ENCODE measurements around the gene PPP2R2B.

PPP2R2B gene

GRCh38 chr5:146889169-146889568, 10.6 kb upstream of the PPP2R2B start:
- H3K9ac ChIP-seq (ENCODE audit: low read length in 5 of 5), result no peak overlapping the region
- H3K36me3 ChIP-seq (ENCODE audit: control insufficient read depth in 5 of 5, insufficient read depth in 5 of 5, low read length in 5 of 5), result no peaks in the 10 kb centered on the region
- H3K4me1 ChIP-seq (ENCODE audit: control insufficient read depth in 5 of 5, insufficient read depth in 5 of 5, low read length in 5 of 5), result no peaks in the 10 kb centered on the region
- H3K9me3 ChIP-seq (ENCODE audit: control insufficient read depth in 5 of 5, low read length in 5 of 5), result no peaks in the 10 kb centered on the region
- H3K27ac ChIP-seq (ENCODE audit: low read depth, low read length), result no peak overlapping the region
- no peaks in the 10 kb centered on the region for H3K27me3 ChIP-seq (ENCODE audit: control insufficient read depth in 5 of 5, insufficient read depth in 4 of 5, low read length in 5 of 5)
- no peak overlapping the region for H3K4me3 ChIP-seq (ENCODE audit: low read depth in 1 of 5, low read length in 5 of 5)

DNA sequence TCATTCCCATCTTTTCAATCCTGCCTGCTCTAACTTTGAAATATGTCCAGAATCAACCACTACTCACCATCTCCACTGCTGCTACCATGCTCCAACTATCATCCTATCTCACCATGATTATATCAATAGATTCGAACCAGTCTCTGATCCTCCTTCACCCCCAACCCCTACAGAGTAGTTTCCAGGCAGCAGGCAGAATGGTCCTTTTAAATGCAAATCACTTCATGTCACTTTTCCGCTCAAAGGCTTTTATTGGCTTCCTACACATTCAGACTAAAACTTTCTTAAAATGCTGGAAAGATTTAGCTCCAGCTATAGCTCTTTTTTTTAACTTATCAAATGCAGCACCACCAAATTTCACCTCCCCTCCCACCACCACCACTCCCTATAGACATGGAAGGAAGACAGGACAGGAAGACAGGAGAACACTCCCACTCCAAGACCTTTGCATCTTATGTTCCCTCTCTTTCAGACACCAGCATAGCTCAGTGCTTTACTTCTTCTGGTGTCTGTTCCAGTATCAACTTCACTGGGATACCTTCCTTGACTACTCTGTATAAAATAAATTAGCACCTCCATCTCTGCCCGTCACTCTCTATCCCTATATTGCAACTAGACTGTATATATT, 9.9 kb upstream of the PPP2R2B start:
- H3K4me3 ChIP-seq (ENCODE audit: low read depth in 1 of 5, low read length in 5 of 5), result no peak overlapping the region
- no peak overlapping the region for H3K27ac ChIP-seq (ENCODE audit: low read depth, low read length)
- no peaks in the 10 kb centered on the region for H3K36me3 ChIP-seq (ENCODE audit: control insufficient read depth in 5 of 5, insufficient read depth in 5 of 5, low read length in 5 of 5)
- H3K9me3 ChIP-seq (ENCODE audit: control insufficient read depth in 5 of 5, low read length in 5 of 5), result no peaks in the 10 kb centered on the region
- no peak overlapping the region for H3K9ac ChIP-seq (ENCODE audit: low read length in 5 of 5)
- no peaks in the 10 kb centered on the region for H3K4me1 ChIP-seq (ENCODE audit: control insufficient read depth in 5 of 5, insufficient read depth in 5 of 5, low read length in 5 of 5)
- no peaks in the 10 kb centered on the region for H3K27me3 ChIP-seq (ENCODE audit: control insufficient read depth in 5 of 5, insufficient read depth in 4 of 5, low read length in 5 of 5)

DNA sequence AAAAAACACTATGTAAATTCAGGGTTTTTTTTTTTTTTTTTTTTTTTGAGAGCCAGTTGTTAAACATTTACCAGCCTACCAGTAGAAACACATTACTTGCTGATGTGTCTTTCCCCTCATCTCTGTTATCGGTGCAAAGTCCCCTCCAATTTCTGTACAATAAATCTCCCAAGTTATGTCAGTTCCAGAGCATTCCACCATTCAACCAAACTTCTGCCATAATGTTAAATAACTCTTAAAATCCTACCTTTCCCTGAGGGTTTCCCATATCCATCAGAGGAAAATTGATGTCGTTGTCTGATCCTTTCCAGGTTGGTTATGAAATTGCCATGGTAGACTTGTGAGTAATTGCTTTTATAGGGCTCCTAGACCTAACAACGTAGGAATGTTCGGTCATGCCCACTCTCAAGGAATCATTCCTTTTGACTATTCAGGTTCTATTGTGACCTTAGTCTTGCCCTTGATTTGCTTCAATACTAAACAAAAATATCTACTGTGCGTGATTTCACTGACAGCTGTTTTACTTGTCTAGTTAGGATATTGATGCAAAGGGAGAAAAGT, 5.6 kb upstream of the PPP2R2B start:
- Histone ChIP-seq H3K36me3 (ENCODE audit: control insufficient read depth in 5 of 5, insufficient read depth in 5 of 5, low read length in 5 of 5) (no peaks in the 10 kb centered on the region), H3K27me3 (ENCODE audit: control insufficient read depth in 5 of 5, insufficient read depth in 4 of 5, low read length in 5 of 5) (peaks cover 0 to 2% (median 0%) of the 10 kb centered on the region in 5 donors), H3K4me1 (ENCODE audit: control insufficient read depth in 5 of 5, insufficient read depth in 5 of 5, low read length in 5 of 5) (no peaks in the 10 kb centered on the region), H3K9ac (ENCODE audit: low read length in 5 of 5) (no peak overlapping the region), H3K27ac (ENCODE audit: low read depth, low read length) (no peak overlapping the region), H3K4me3 (ENCODE audit: low read depth in 1 of 5, low read length in 5 of 5) (no peak overlapping the region), H3K9me3 (ENCODE audit: control insufficient read depth in 5 of 5, low read length in 5 of 5) (no peaks in the 10 kb centered on the region)

- H3K27ac ChIP-seq (ENCODE audit: low read depth, low read length), result no peak overlapping the region
These were observed 5.0 kb upstream of the PPP2R2B start for GRCh38 chr5:146883511-146883910.

DNA sequence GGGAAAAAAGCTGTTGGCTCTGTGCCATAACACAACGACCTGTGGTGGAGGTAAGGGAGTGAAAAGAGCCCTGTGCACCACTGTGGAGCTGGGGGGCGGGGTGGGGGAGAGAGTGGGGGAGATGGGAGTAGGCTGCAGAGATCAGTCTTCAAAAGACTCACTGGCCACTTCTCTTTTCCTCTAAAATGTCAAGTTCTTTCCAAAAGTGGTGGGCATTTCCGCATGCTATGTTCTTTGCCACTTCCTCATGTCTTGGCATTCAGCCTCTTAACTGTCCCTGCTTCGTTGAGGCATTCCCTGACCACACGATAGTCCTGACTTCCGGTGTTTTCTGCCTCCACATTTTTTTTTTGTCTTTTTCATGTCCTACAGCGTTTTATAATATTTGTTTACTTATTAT, 2.4 kb upstream of the PPP2R2B start:
- peaks cover 17 to 24% (median 17%) of the 10 kb centered on the region in 5 donors for H3K27me3 ChIP-seq (ENCODE audit: control insufficient read depth in 5 of 5, insufficient read depth in 4 of 5, low read length in 5 of 5)
- no peak overlapping the region for H3K4me3 ChIP-seq (ENCODE audit: low read depth in 1 of 5, low read length in 5 of 5)
- H3K4me1 ChIP-seq (ENCODE audit: control insufficient read depth in 5 of 5, insufficient read depth in 5 of 5, low read length in 5 of 5), result peaks cover 0 to 20% (median 19%) of the 10 kb centered on the region in 5 donors
- H3K27ac ChIP-seq (ENCODE audit: low read depth, low read length), result no peak overlapping the region
- H3K36me3 ChIP-seq (ENCODE audit: control insufficient read depth in 5 of 5, insufficient read depth in 5 of 5, low read length in 5 of 5), result no peaks in the 10 kb centered on the region
- H3K9me3 ChIP-seq (ENCODE audit: control insufficient read depth in 5 of 5, low read length in 5 of 5), result no peaks in the 10 kb centered on the region
- H3K9ac ChIP-seq (ENCODE audit: low read length in 5 of 5), result no peak overlapping the region

More at GRCh38 chr5:146883511-146883910, 5.0 kb upstream of the PPP2R2B start:
- H3K4me3 ChIP-seq (ENCODE audit: low read depth in 1 of 5, low read length in 5 of 5), result no peak overlapping the region
- peaks cover 0 to 5% (median 5%) of the 10 kb centered on the region in 5 donors for H3K4me1 ChIP-seq (ENCODE audit: control insufficient read depth in 5 of 5, insufficient read depth in 5 of 5, low read length in 5 of 5)
- no peaks in the 10 kb centered on the region for H3K36me3 ChIP-seq (ENCODE audit: control insufficient read depth in 5 of 5, insufficient read depth in 5 of 5, low read length in 5 of 5)
- no peaks in the 10 kb centered on the region for H3K9me3 ChIP-seq (ENCODE audit: control insufficient read depth in 5 of 5, low read length in 5 of 5)
- H3K9ac ChIP-seq (ENCODE audit: low read length in 5 of 5), result no peak overlapping the region
- peaks cover 4 to 7% (median 5%) of the 10 kb centered on the region in 5 donors for H3K27me3 ChIP-seq (ENCODE audit: control insufficient read depth in 5 of 5, insufficient read depth in 4 of 5, low read length in 5 of 5)

DNA sequence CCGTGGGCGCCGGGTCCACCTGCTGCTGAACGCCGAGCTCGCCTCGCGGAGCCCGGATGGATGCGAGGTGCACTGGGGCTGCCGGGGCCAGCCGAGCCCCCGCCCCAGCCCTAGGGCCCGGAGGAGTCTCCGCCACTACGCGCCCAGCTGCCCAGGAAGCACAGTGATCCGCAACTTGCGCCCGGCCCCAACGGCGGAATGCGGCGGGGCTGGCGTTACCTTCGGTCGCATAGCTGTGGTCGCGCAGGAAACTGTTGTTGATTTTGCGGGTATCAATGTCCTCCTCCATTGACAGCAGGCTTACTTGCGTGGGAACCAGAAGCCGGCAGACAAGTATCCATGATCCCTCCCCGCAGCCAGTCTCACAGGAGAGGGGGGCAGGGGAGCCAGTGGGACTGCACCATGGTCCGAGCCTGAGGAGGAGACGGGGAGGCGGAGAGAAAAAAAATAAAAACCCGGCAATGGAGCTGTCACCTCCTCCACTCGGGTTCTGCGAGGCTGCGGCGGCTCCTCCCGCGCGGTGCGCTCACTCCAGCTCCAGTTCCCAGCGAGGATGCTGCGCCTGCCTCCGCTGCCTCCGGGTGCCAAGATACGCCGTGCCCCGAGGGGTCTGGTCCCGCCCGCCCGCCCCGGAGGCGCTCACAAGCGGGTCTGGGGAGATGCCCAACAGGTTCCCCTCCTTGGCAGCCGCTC, 628 bp downstream of the PPP2R2B start:
- no peak overlapping the region for H3K9ac ChIP-seq (ENCODE audit: low read length in 5 of 5)
- peaks cover 17 to 24% (median 17%) of the 10 kb centered on the region in 5 donors for H3K27me3 ChIP-seq (ENCODE audit: control insufficient read depth in 5 of 5, insufficient read depth in 4 of 5, low read length in 5 of 5)
- no peak overlapping the region for H3K27ac ChIP-seq (ENCODE audit: low read depth, low read length)
- no peaks in the 10 kb centered on the region for H3K36me3 ChIP-seq (ENCODE audit: control insufficient read depth in 5 of 5, insufficient read depth in 5 of 5, low read length in 5 of 5)
- H3K4me3 ChIP-seq (ENCODE audit: low read depth in 1 of 5, low read length in 5 of 5), result peak overlapping the region; percentile 43 to 64 (median 58)
- H3K9me3 ChIP-seq (ENCODE audit: control insufficient read depth in 5 of 5, low read length in 5 of 5), result no peaks in the 10 kb centered on the region
- H3K4me1 ChIP-seq (ENCODE audit: control insufficient read depth in 5 of 5, insufficient read depth in 5 of 5, low read length in 5 of 5), result peaks cover 0 to 20% (median 19%) of the 10 kb centered on the region in 5 donors

DNA sequence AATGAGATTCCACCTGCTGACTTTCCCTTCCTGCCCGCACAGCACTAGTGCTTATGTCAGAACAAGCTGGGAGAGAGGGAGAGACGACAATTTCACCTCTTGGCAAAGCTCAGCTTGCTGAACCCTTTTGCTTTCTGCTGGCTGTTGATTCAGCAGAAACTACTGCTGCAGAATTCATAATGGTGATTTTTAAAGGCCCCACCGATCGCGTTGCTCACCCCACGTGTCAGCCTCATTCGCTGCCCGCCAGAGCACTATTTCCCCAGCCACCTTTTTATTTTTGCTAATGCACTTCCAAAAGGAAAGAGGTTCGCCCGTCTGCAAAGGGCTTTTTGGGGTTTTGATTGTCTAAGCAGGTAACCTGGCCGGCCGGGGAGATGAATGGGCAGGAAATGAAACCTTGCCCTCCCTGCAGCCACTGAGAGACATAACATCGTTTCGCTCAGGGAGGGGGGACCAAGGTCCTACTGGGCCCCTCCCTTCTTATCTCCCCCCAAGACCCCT, 1.3 kb downstream of the PPP2R2B start:
- Histone ChIP-seq H3K27ac (ENCODE audit: low read depth, low read length) (no peak overlapping the region), H3K36me3 (ENCODE audit: control insufficient read depth in 5 of 5, insufficient read depth in 5 of 5, low read length in 5 of 5) (no peaks in the 10 kb centered on the region), H3K27me3 (ENCODE audit: control insufficient read depth in 5 of 5, insufficient read depth in 4 of 5, low read length in 5 of 5) (peaks cover 17 to 24% (median 17%) of the 10 kb centered on the region in 5 donors), H3K4me3 (ENCODE audit: low read depth in 1 of 5, low read length in 5 of 5) (peak overlapping the region; percentile 32 to 64 (median 58)), H3K4me1 (ENCODE audit: control insufficient read depth in 5 of 5, insufficient read depth in 5 of 5, low read length in 5 of 5) (peaks cover 0 to 20% (median 19%) of the 10 kb centered on the region in 5 donors), H3K9me3 (ENCODE audit: control insufficient read depth in 5 of 5, low read length in 5 of 5) (no peaks in the 10 kb centered on the region), H3K9ac (ENCODE audit: low read length in 5 of 5) (no peak overlapping the region)

DNA sequence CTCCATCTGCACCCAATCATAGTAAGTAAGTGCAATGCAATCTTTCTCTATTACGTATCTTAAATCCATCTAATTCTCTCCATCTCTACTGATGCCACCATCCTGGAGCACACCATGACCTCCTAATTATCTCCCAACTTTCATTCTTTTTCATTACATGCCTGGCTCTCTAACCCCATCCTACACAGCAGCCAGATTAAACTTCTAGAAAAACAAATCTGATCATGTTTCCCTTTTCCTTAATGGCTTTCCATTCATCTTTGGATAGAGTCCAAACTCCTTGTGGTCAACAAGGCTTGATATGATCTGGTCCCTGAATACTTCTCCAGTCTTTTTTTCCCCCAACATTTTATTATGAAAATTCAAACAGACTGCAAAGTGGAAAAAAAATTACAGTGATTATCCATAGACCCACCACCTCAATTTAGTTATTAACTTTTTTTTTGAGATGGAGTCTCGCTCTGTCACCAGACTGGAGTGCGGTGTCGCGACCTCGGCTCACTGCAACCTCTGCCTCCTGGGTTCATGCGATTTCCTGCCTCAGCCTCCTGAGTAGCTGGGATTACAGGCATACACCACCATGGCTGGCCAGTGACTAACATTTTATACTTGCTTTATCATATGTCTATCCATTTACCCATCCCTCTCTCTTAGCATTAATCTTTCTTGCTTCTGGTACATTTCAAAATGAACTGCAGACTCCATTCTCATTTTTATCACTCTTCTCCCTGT, 5.2 kb downstream of the PPP2R2B start:
- Histone ChIP-seq H3K9ac (ENCODE audit: low read length in 5 of 5) (no peak overlapping the region), H3K9me3 (ENCODE audit: control insufficient read depth in 5 of 5, low read length in 5 of 5) (no peaks in the 10 kb centered on the region), H3K27ac (ENCODE audit: low read depth, low read length) (no peak overlapping the region), H3K4me1 (ENCODE audit: control insufficient read depth in 5 of 5, insufficient read depth in 5 of 5, low read length in 5 of 5) (peaks cover 0 to 14% (median 13%) of the 10 kb centered on the region in 5 donors), H3K36me3 (ENCODE audit: control insufficient read depth in 5 of 5, insufficient read depth in 5 of 5, low read length in 5 of 5) (no peaks in the 10 kb centered on the region), H3K27me3 (ENCODE audit: control insufficient read depth in 5 of 5, insufficient read depth in 4 of 5, low read length in 5 of 5) (peaks cover 10 to 17% (median 12%) of the 10 kb centered on the region in 5 donors), H3K4me3 (ENCODE audit: low read depth in 1 of 5, low read length in 5 of 5) (no peak overlapping the region)

DNA sequence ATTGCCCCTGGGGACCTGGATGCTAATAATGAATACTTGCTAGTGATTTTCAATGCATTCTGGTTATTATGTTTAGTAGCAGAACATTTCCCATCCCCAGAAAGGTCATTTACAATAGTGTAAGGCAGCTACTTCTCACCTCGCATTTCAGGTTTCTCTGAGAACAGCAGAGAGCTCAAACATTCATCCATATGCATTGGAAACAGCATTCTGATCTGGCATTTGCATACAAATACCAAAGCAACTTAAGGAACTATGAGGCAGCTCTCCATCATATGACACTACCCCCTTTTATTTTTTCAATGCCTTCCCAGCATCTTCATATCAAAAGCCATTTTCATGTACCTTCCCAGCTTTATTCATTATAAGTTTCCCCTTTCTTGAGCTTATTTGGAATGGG, 6.4 kb downstream of the PPP2R2B start:
- no peak overlapping the region for H3K4me3 ChIP-seq (ENCODE audit: low read depth in 1 of 5, low read length in 5 of 5)
- peaks cover 0 to 3% (median 1%) of the 10 kb centered on the region in 5 donors for H3K4me1 ChIP-seq (ENCODE audit: control insufficient read depth in 5 of 5, insufficient read depth in 5 of 5, low read length in 5 of 5)
- H3K36me3 ChIP-seq (ENCODE audit: control insufficient read depth in 5 of 5, insufficient read depth in 5 of 5, low read length in 5 of 5), result no peaks in the 10 kb centered on the region
- H3K9ac ChIP-seq (ENCODE audit: low read length in 5 of 5), result no peak overlapping the region
- no peaks in the 10 kb centered on the region for H3K9me3 ChIP-seq (ENCODE audit: control insufficient read depth in 5 of 5, low read length in 5 of 5)
- no peak overlapping the region for H3K27ac ChIP-seq (ENCODE audit: low read depth, low read length)
- H3K27me3 ChIP-seq (ENCODE audit: control insufficient read depth in 5 of 5, insufficient read depth in 4 of 5, low read length in 5 of 5), result peaks cover 2 to 9% (median 3%) of the 10 kb centered on the region in 5 donors
